GM13976 (cell line): Measurements from ENCODE around the gene DNAL1.

Experiments
- DNase-seq: peaks from one replicate; pipeline ENCODE4 v3.0.0; 2012; ENCODE audit warnings: low spot score
- CTCF ChIP-seq: IDR thresholded peaks from 2 replicates; pipeline ENCODE4 v1.5.1; 2012; ENCODE audit warnings: borderline replicate concordance, mild to moderate bottlenecking; ENCODE audit not compliant: insufficient read depth; ENCODE audit errors: extremely low read depth, missing control alignments, control extremely low read depth
- in situ Hi-C: fragments of 300-500 bp; cut with MboI; formaldehyde crosslinking; loops from one replicate; pipeline ENCODE4 v1.12.0; 2022; ENCODE audit warnings: low sequenced_read_pairs, mixed read lengths, inconsistent platforms; ENCODE audit not compliant: unreplicated experiment

The DNAL1 gene

GRCh38 chr14:73712071-73712506 is 67.3 kb downstream of the DNAL1 start:
- no peak for DNase-seq
- TF ChIP-seq CTCF = no peak
- in situ Hi-C loops = no loop called here

- peak; percentile 69 for DNase-seq
- TF ChIP-seq CTCF = no peak
- in situ Hi-C loops = no loop called here
Observed at GRCh38 chr14:73712540-73713180, 67.9 kb downstream of the DNAL1 start.

GRCh38 chr14:73713206-73713802 is 68.5 kb downstream of the DNAL1 start:
- in situ Hi-C loops = no loop called here
- DNase-seq = no peak
- TF ChIP-seq CTCF = no peak

- peak; percentile 2 for TF ChIP-seq CTCF
- peak; percentile 97 for DNase-seq
- in situ Hi-C loops = no loop called here
Observed at GRCh38 chr14:73713803-73714655, 69.2 kb downstream of the DNAL1 start, which contains the start of gene PNMA1. Gene PNMA1, minus strand, starts transcription at chr14:73714384. Its CDS starts 745 bp downstream, at chr14:73713639.

- no peak for TF ChIP-seq CTCF
- in situ Hi-C loops = no loop called here
- no peak for DNase-seq
Observed at GRCh38 chr14:73714656-73715081, 69.9 kb downstream of the DNAL1 start.

- in situ Hi-C loops = no loop called here
- TF ChIP-seq CTCF = no peak
- no peak for DNase-seq
Observed at GRCh38 chr14:73715707-73716106, 70.9 kb downstream of the DNAL1 start.
